Right lobe of liver (tissue), 6 donors: ENCODE measurements around the gene GALNT14. TPM values are rescaled to one million over a fixed set of nuclear protein-coding genes. Genes with fewer than 3 reads are reported as not detected.

ENCODE experiments used
- ATAC-seq, 4 donors: fragments of 200-7000 bp; cut with Tn5 transposase; one replicate each; pipeline ENCODE4 v1.9.1; 2020; ENCODE audit warnings: mild to moderate bottlenecking in 4 of 4, moderate library complexity in 4 of 4
- DNase-seq, 3 donors: peaks; one replicate each; pipeline ENCODE4 v3.0.0-alpha.2; 2020
- H3K27ac ChIP-seq, 3 donors: fragments of 200-600 bp; one replicate each; pipeline ENCODE4 v1.8.0; 2022
- H3K27me3 ChIP-seq, 2 donors: fragments of 200-600 bp; one replicate each; pipeline ENCODE4 v1.8.0; 2022
- H3K36me3 ChIP-seq, 4 donors: fragments of 200-600 bp; sonication (generic) in 1 of 4; one replicate each; pipeline versions ENCODE4 v1.5.1 to v1.8.0; 2017 to 2022; ENCODE audit warnings: control low read depth in 1 of 4
- H3K4me1 ChIP-seq, 4 donors: fragments of 200-600 bp; sonication (generic) in 1 of 4; one replicate each; pipeline versions ENCODE4 v1.5.1 to v1.8.0; 2017 to 2022; ENCODE audit warnings: control low read depth in 1 of 4
- H3K4me3 ChIP-seq, 3 donors: fragments of 200-600 bp; one replicate each; pipeline ENCODE4 v1.8.0; 2022
- H3K9me3 ChIP-seq, 4 donors: fragments of 200-600 bp; sonication (generic) in 1 of 4; one replicate each; pipeline versions ENCODE4 v1.5.1 to v1.8.0; 2017 to 2022; ENCODE audit warnings: control low read depth in 1 of 4
- CTCF ChIP-seq, 4 donors: fragments of 200-600 bp in 3 of 4; fragments of 450-650 bp in 1 of 4; IDR thresholded peaks; one replicate each; pipeline versions ENCODE4 v1.5.1 to v1.8.0; 2016 to 2022; ENCODE audit warnings: antibody characterized with exemption in 4 of 4, mild to moderate bottlenecking in 2 of 4
- POLR2A ChIP-seq: fragments of 450-650 bp; IDR thresholded peaks from one replicate; pipeline ENCODE4 v1.6.1; 2017; ENCODE audit warnings: antibody characterized with exemption, mild to moderate bottlenecking
- WGBS: methylation state at CpG from one replicate; pipeline ENCODE4 v1.1.6; 2018; ENCODE audit warnings: low coverage, low lambda C conversion rate; ENCODE audit not compliant: insufficient coverage; ENCODE audit errors: missing lambda C conversion rate; 5-methylcytosine and 5-hydroxymethylcytosine counted together
- intact Hi-C, 2 donors: fragments of 100-400 bp; cut with DNase I; formaldehyde crosslinking; loops; one replicate each; pipeline versions ENCODE4 v1.11.2 to v1.14.1; 2022
- total RNA-seq, 6 experiments: library from RNA; depleted of rRNA in 2 of 6; stranded (reverse); fragments of >200 nt in 2 of 6; fragmentation: NEBNext Ultra II Directional in 3 of 6; extraction: Animal tissue kit (Norgen Biotek cat#: 25700) in 3 of 6; gene quantifications; one replicate each; pipeline versions ENCODE4 v1.1.0 to v1.2.4, GENCODE V29; 2016 to 2023
- donor health status: DM: no; HTN: yes; CAD: no.
- donor health status: DM: no; HTN: no; CAD: no.
- donor health status: DM: no; HTN: no; CAD: no.
- donor health status: DM: no; HTN: yes; CAD: no.
- donor health status: DM: no; HTN: yes; CAD: no.

Gene GALNT14
- total RNA-seq, 6 experiments from 2014 or later, result 0.37 to 2.8 (median 1.0) TPM

DNA sequence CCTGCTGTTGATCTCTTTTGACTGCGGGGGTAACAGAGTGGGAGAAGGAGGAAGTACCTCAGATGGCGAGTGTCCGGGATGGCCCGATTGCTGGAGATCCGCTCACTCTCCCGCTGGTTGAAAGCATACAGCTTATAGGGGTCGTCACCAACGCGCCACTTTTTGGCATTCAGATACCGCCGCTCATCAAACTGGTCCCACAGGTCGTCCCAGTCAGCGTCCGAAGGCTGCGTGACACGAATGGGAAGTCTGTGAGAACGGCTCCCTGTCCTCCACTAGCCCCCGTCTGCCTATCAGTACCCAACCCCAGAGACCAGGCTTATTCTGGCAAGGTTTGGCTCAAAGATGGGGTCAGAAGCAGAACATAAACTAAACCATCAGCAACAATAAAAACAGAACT lies 145.5 kb downstream of the GALNT14 start:
- ATAC-seq (no peak), DNase-seq (no peak)
- 74% methylated on average over 5 of the region's 18 CpGs for WGBS
- H3K4me1 ChIP-seq, result no peaks in the 10 kb centered on the region
- no peaks in the 10 kb centered on the region for H3K9me3 ChIP-seq
- no peak overlapping the region for H3K27ac ChIP-seq
- TF ChIP-seq POLR2A (no peak), CTCF (IDR thresholded peaks at IDR 0.05) (no peak)
- H3K4me3 ChIP-seq, result no peak overlapping the region
- intact Hi-C loops, result no loop called here
- H3K27me3 ChIP-seq, result no peaks in the 10 kb centered on the region
- H3K36me3 ChIP-seq, result no peaks in the 10 kb centered on the region

DNA sequence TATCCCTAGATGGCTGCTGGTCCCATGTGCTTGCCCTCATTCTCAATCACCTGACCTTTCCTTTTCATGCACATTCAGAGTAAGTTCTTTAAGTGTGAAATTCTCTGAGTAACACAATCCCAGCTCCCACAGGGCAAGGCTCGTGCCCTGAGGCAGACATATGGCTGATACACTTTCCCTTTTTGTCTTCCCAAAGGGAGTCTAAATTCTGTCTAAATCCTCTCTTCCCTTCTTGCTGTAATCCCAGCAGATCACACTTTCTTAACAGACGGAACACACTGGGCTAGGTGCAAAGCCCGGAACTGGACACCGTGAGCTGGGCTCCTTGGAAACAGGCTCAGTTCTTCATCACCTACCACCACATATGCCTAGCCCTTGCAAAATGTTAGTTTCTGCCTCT lies 147.6 kb downstream of the GALNT14 start:
- intact Hi-C loops, result no loop called here
- DNase-seq (no peak), ATAC-seq (no peak)
- TF ChIP-seq POLR2A, result no peak
- Histone ChIP-seq H3K4me1 (no peaks in the 10 kb centered on the region), H3K36me3 (no peaks in the 10 kb centered on the region), H3K27me3 (no peaks in the 10 kb centered on the region), H3K27ac (no peak overlapping the region), H3K4me3 (no peak overlapping the region), H3K9me3 (no peaks in the 10 kb centered on the region)
- WGBS, result 65% methylated on average over 4 of the region's 4 CpGs

- WGBS, result 81% methylated on average over 2 of the region's 2 CpGs
- TF ChIP-seq CTCF (IDR thresholded peaks at IDR 0.05), result no peak
- no peak for TF ChIP-seq POLR2A
- Histone ChIP-seq H3K27me3 (no peaks in the 10 kb centered on the region), H3K27ac (no peak overlapping the region), H3K4me3 (no peak overlapping the region), H3K36me3 (no peaks in the 10 kb centered on the region), H3K4me1 (no peaks in the 10 kb centered on the region), H3K9me3 (no peaks in the 10 kb centered on the region)
- intact Hi-C loops, result no loop called here
- ATAC-seq (no peak), DNase-seq (no peak)
Measured at GRCh38 chr2:30990176-30990575, 148.1 kb downstream of the GALNT14 start.

- 71% methylated on average over 1 of the region's 1 CpG for WGBS
- Histone ChIP-seq H3K4me3 (no peak overlapping the region), H3K4me1 (no peaks in the 10 kb centered on the region), H3K27me3 (no peaks in the 10 kb centered on the region), H3K36me3 (no peaks in the 10 kb centered on the region), H3K27ac (no peak overlapping the region), H3K9me3 (no peaks in the 10 kb centered on the region)
- intact Hi-C loops, result no loop called here
- no peak for DNase-seq
- TF ChIP-seq CTCF (IDR thresholded peaks at IDR 0.05) (no peak), POLR2A (no peak)
- no peak for ATAC-seq
Measured at GRCh38 chr2:30989746-30990145, 148.5 kb downstream of the GALNT14 start.

DNA sequence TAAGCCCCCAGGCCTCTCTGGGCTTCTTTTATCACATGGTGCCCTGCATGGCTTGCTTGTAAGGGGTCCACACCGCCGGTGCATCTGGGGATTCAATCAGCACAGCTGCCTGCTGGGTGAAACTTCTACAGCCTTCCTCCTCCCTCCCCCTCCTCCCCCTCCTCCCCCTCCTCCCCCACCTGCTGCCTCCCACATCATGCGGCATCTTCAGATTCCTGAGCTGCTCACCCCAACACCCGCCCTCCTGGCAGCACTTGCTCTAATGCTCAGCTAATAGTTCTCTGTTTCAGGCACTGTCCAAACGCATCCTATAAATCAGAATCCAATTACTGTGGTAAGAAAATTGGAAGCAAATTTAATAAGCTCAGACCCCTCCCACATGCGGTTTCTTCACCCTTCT lies 150.7 kb downstream of the GALNT14 start:
- Histone ChIP-seq H3K27ac (no peak overlapping the region), H3K4me3 (no peak overlapping the region), H3K27me3 (no peaks in the 10 kb centered on the region), H3K4me1 (no peaks in the 10 kb centered on the region), H3K9me3 (no peaks in the 10 kb centered on the region), H3K36me3 (no peaks in the 10 kb centered on the region)
- WGBS, result 66% methylated on average over 5 of the region's 6 CpGs
- intact Hi-C loops, result no loop called here
- ATAC-seq, result no peak
- DNase-seq, result no peak
- TF ChIP-seq CTCF (IDR thresholded peaks at IDR 0.05), result no peak
- no peak for TF ChIP-seq POLR2A
